Stimulated activated CD4-positive, alpha-beta T cell treated with anti-CD3 and anti-CD28 coated beads, TNF-alpha, amount 100 ng/mL, for 1 hour (primary cell): ENCODE data around the gene GABPA.
A peak's percentile ranks its signal among the peaks of the same experiment; 100 is the strongest.
"Not testable (repeated sequence)": the region's sequence is repeated elsewhere in the genome, so short reads cannot be mapped to it uniquely, and the experiment has no call there.

Experiments used
- DNase-seq, 3 donors: peaks; one replicate each; pipeline ENCODE4 v3.0.0-alpha.2; 2020; ENCODE audit warnings: low read depth in 3 of 3, low spot score in 1 of 3

Gene GABPA

GRCh38 chr21:25737421-25737820 lies 2.6 kb downstream of the GABPA start:
- DNase-seq, result no peak

GRCh38 chr21:25742900-25743299 lies 8.1 kb downstream of the GABPA start:
- DNase-seq, result no peak

GRCh38 chr21:25744854-25745253 lies 10.1 kb downstream of the GABPA start:
- DNase-seq, result no peak

GRCh38 chr21:25750085-25750484 lies 15.3 kb downstream of the GABPA start:
- no peak for DNase-seq

GRCh38 chr21:25752416-25752815 lies 17.6 kb downstream of the GABPA start:
- DNase-seq, result no peak

GRCh38 chr21:25756190-25756932 lies 21.6 kb downstream of the GABPA start:
- DNase-seq, result no peak

GRCh38 chr21:25757531-25757930 lies 22.8 kb downstream of the GABPA start:
- DNase-seq, result no peak

GRCh38 chr21:25759573-25759972 lies 24.8 kb downstream of the GABPA start:
- no peak for DNase-seq

GRCh38 chr21:25760061-25760460 lies 25.3 kb downstream of the GABPA start:
- DNase-seq, result no peak

GRCh38 chr21:25760677-25761076 lies 25.9 kb downstream of the GABPA start:
- DNase-seq, result no peak

- no peak for DNase-seq
Observed at GRCh38 chr21:25764065-25764464, 29.3 kb downstream of the GABPA start.

- no peak for DNase-seq
Observed at GRCh38 chr21:25767921-25768320, 33.1 kb downstream of the GABPA start.

GRCh38 chr21:25772686-25773085 lies 37.9 kb downstream of the GABPA start:
- no peak for DNase-seq

- no peak for DNase-seq
Observed at GRCh38 chr21:25776440-25776839, 41.7 kb downstream of the GABPA start.

- not testable (repeated sequence) for DNase-seq
Observed at GRCh38 chr21:25778126-25778875, 43.5 kb downstream of the GABPA start.

- no peak for DNase-seq
Observed at GRCh38 chr21:25788677-25789076, 53.9 kb downstream of the GABPA start.

GRCh38 chr21:25790122-25790877 lies 55.5 kb downstream of the GABPA start:
- DNase-seq, result no peak

GRCh38 chr21:25790878-25791204 lies 56.1 kb downstream of the GABPA start:
- no peak for DNase-seq

- DNase-seq, result no peak
Observed at GRCh38 chr21:25791319-25791718, 56.5 kb downstream of the GABPA start.

GRCh38 chr21:25801217-25802014 lies 66.6 kb downstream of the GABPA start:
- peak; percentile 49 to 73 (median 72) for DNase-seq

- DNase-seq, result no peak
Observed at GRCh38 chr21:25806060-25806459, 71.3 kb downstream of the GABPA start.
